ENCODE results near the gene C9orf50.
A peak's percentile ranks its signal among the peaks of the same experiment; 100 is the strongest.
"Not testable (repeated sequence)": the region's sequence is repeated elsewhere in the genome, so short reads cannot be mapped to it uniquely, and the experiment has no call there.

Gene C9orf50

DNA sequence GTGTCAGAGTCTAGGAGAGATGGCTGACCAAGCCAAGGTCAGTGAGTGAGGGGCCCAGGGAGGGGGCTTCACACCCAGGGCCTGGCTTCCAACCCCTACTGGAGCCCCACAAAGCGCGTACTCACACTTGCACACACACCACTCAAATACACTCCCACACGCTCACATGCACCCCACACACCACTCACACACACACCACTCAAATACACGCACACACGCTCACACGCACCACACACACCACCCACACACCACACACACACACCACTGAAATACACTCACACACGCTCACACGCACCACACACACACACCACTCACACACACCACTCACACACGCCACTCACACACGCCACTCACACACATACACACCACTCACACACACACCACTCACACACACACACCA is 26.7 kb upstream of the C9orf50 start:
- no peak for DNase-seq

DNA sequence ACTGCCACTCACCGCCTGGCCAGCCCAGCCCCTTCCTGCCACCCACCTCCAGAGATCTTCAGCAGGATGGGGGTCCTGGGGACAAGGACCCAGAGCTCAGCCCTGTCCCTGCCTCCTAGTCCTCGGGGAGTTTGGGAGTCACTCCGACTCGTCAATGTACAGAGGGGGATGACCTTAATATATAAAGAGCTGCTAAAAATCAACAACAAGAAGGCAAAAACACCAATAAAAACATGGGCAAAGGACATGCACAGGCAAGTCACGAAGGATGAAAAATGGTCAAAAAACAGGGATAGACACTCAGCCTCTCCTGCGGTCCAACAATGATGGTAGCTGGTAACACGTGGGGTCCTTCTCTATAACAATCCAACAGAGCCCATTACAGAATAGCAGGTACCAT is 25.8 kb upstream of the C9orf50 start:
- no peak for DNase-seq

DNA sequence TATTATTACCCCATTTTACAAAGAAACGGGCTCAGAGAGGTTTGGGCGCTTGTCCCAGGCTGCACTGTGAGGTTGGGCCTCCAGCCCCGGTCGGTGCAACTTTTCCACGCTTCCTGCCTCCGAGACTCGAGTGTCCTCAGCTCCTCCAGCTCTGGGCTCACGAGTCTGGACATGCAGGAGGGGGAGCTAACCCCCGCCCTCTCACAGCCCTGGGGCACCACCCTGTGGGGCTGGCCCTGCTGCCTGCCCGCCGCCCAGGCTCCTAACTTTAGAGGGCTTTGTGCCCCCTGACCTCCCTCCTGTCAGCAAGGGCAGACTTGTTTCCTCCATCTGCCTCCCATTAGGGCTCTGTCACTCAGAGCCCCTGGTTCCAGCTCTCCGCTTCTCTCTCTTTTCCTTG is 25.4 kb upstream of the C9orf50 start:
- no peak for DNase-seq

DNA sequence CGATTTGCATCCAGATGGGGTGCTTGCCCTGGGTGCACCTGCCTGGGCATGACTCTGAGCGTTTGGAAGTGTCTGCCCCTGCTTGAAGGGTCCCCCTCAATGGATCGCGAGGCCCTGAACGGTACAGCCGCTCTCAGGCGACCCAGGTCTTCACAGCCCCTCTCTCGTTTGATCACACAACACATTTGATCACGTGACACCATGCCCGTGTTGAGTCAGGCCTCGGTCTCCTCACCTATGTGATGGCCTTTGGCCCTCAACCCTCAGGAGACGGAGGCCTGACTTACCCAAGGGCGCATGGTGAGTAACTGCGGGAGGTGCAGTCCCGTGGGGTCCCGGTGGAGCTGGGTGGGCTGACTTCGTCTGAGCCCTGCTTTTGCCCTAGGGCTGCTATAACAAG is 24.0 kb upstream of the C9orf50 start:
- no peak for DNase-seq

DNA sequence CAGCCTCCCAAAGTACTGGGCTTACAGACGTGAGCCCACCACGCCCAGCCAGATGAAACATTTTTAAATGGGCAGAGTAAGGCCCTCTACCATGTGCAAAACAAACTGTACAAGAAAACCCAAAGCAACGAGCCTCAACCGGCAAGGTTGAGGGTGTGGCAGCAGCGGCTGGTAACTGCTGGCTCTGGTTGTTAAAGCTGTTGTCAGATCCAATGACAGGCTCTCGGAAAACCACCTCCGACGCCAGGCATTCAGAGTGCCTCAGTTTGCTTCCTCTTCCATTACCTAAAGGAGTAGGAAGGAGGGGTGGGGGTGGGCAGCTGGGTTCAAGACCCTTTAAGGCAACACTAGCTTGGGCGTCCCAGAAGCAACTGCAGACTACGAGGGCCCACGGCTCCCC is 23.5 kb upstream of the C9orf50 start:
- DNase-seq: no peak

DNA sequence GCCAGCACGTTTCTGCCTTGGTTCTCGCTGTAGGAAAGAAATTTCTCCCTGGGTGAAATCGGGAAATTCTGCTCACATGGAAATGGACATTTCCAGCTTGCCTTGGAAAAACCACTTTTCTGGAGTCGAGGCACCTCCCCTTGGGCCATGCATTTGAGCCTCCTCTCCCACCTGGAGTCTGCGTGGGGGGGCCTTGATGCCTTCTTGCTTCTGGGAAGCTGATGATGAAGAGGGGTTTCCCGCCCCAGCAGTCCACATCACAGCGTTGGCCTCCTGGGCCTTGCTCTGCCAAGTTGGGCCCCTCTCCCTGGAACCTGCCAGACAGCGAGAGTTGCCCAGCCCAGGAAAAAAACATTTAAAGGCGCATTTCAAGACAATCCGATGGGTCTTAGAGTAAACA is 22.8 kb upstream of the C9orf50 start:
- DNase-seq: no peak

DNA sequence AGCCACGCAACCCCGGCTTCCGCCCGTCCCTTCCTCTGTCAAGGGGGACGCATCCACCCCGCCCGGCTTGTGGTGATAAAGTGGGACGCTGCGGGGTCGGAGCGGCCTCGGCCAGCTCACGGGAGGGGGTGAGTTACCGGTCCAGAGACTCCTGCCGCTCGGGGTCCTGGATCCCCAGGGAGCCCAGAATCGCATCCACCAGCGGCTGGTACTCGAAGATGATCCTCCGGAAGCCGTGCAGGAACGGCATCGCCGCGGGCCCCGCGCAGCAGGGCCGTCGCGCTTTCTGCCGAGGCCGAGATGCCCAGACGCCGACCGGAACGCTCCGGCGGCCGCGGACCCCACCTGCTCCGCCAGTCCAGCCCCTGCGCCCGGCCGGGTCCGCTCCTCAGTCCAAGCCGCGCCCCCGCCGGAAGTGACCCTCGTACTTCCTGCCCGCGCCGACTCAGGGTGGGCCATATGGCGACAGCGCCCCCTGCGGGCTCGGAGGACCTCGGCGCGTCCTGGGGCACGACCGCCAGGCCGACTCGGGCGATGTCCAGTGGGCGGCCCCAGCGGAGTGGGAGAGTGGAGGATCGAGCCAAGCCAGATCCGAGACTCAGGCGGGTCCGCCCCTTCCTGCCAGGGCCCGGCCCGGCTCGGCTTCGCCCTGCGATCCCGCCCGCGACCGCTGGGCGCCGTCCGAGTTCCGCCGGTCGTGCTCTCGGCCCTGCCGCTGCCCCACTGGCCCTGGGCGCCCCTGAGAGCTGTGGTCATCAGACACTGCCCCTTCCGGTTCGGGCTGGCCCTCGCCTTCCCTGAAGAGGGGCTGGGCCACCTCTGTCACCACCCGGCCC is 21.1 kb upstream of the C9orf50 start, which contains the start of gene ASB6:
Gene ASB6 (minus strand): TSS at position 402 of the 836 bp plus-strand sequence. CDS start 152 bp downstream, at position 250.
- DNase-seq: peak; percentile 96

DNA sequence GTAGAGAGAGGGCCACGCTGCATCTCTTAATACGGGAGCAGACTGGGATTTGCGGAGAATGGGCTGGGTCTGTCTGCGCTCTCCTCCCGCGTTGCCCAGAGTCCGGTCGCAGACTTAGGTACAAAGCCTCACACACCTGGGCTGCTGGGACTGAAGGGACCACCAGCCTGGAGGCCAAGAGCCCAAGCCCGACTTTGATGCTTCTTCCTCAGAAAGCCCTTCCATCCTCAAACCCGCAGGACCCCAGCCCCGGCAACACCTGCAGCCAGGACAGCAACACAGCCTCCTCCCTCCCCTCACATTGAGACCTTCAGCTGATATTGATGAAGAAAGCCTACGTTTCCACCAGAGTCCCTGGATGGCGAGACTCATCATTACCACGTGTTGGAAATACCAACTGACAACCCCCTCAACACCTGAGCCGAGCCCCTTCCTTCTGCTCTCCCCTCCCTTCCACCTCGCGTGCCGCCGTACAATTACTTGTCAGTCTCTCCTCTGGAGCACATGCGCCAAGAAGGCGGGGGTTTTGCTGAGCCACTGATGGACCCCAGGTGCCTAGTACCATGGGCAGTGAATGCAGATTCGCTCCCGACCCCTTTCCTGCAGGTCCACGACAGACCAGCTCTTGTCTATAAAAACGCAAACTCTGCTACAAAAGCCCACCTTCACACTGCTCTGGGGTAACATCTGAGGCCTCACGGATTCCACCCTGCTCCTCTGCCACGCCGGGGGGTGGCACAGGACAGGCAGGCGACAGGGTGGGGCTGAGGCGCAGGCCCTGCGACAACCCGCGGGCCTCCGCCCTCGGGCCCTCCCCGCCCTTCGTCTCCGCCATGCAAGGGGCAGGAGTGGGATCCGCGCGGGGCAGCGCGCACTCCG is 20.2 kb upstream of the C9orf50 start:
- DNase-seq: no peak

DNA sequence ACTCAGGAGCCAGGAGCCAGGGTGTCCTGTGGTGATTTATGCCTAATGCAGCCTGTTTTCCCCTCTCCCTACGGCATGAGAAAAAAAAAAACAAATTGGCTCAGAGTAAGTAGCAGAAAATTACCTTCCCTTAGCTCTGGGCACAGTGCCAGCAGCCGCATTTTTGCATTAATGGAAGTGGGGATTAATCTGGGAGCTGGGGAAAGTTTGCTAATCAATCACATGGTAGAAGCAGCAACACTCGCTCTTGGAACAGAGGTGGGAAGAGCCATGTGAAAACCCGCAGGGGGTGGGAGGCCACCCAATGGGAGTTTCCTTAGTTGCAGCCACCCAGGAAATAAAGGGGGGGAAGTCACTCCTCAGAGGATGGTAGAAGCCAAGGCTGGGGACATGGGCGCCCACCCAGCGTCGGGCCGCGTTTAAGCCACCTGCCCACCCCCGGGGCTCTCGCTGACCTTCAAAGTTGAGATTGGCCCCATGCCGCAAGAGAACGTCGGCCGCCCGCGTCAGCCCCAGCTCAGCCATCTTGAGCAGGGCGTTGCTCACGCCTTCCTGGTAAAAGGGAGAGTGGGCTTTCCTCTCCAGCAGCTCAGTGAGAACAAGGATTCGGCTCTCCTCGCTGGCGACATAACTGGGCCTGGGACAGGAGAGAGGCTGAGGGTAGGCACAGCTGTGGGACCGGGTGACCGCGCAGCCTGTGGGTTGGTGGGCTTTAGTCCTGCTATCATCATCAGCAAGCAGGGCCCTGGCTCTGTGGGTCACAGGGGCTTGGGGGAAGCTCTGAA is 19.4 kb upstream of the C9orf50 start:
- DNase-seq: no peak

DNA sequence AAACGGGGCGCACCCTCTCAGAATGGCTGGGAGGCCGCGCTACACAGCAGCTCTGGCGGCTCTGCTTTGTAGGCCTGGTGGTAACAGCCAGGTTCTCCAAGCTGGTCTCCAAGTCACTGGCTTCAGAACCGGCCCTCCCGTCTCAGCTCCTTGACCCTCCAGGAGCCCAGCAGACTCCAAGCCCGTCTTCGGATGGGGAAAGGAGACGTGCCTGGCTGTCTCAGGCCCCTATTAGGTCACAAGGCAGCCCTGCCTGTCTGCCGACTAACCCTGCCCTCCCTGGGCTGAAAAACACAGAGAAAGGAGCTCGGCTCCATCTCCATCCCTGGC is 18.8 kb upstream of the C9orf50 start:
- no peak for DNase-seq

DNA sequence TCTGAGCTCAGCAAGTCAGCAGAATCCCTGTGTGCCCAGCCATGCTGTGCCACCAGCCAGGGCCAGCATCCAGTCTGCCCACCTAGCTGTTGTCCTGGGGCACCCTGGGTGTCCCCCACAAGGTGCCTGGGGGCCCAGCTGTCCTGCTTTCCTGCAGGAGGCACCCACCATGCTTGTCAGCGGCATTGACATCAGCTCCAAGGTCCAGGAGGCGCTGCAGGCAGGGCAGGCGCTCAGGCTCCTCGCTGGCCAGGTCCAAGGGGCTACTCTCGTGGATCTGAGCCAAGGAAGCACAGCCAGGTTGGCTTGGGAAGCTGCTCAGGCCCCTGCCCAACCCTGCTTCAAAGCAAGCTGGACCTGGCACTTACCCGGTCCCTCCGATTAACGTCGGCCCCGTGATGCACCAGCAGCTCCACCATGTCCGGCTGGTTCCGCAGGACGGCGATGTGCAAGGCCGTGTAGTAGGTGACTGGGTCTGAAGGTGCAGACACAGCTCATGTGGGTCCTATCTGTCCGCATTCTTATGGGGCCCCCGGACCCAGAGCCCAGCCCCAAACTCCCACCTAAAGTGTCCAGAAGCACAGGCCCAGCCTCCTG is 18.2 kb upstream of the C9orf50 start:
- no peak for DNase-seq

DNA sequence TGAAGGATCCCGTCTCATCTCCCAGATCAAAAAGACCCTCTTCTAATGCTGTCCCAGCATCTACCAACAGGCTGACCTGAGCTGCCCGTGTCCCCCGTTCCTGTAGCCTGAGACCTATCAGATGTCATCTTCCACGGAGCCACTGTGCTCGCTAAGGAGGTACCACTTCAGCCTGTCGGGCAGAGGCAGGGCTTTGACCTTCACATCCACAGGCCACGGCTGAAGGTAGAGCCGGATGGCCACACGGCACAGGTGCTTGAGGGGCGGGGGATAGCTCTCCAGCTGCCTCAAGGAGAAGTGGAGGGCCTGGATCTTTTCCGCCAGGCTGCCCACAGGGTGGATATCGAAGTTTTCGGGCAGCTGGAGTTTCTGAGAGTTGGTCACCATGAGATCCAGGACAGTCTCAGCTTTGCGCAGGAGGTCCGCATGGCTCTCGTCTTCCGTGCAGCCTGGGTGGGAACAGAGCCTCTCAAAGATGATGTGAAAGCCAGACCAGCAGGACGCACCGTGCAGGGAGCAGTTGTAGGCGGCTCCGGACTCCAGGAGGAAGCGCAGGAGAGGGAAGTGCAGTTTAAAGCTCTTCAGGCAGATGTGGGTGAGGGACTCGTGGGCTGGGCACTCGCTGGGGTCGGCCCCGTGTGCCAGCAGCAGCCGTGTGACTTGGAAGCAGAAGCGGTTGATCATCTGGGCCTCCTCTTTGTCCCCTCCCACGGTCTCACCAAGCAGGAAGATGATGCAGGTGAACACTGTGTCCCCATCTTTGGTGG is 17.0 kb upstream of the C9orf50 start:
- DNase-seq: no peak

DNA sequence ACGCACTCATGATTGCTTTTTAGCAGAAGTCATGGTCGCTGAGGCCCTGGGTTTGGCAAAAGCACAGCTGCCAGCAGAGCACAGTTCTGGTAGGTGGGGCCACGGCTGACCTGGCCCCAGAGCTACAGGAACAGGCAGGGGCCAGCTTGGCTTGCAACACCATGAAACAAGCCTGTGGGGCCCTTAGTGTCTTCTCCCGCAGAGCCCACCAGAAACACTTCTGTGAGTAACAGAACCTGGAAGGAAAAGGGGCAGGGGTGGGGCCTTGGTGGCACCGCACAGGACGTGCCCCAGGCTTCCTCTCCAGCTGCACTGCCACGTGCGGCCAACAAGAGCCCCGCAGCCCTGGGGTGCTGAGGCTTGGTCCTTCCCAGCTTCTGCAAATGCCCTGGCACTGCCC is 16.2 kb upstream of the C9orf50 start:
- no peak for DNase-seq

DNA sequence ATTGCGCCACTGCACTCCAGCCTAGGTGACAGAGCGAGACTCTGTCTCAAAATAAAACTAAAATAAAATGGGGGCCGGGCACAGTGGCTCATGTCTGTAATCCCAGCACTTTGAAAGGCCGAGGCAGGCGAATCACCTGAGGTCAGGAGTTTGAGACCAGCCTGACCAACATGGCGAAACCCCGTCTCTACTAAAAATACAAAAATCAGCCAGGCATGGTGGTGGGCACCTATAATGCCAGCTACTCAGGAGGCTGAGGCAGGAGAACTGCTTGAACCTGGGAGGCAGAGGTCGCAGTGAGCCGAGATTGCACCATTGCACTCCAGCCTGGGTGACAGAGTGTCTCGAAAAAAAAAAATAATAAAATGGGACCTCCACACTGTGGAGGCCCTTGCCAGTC is 15.4 kb upstream of the C9orf50 start:
- not testable (repeated sequence) for DNase-seq

DNA sequence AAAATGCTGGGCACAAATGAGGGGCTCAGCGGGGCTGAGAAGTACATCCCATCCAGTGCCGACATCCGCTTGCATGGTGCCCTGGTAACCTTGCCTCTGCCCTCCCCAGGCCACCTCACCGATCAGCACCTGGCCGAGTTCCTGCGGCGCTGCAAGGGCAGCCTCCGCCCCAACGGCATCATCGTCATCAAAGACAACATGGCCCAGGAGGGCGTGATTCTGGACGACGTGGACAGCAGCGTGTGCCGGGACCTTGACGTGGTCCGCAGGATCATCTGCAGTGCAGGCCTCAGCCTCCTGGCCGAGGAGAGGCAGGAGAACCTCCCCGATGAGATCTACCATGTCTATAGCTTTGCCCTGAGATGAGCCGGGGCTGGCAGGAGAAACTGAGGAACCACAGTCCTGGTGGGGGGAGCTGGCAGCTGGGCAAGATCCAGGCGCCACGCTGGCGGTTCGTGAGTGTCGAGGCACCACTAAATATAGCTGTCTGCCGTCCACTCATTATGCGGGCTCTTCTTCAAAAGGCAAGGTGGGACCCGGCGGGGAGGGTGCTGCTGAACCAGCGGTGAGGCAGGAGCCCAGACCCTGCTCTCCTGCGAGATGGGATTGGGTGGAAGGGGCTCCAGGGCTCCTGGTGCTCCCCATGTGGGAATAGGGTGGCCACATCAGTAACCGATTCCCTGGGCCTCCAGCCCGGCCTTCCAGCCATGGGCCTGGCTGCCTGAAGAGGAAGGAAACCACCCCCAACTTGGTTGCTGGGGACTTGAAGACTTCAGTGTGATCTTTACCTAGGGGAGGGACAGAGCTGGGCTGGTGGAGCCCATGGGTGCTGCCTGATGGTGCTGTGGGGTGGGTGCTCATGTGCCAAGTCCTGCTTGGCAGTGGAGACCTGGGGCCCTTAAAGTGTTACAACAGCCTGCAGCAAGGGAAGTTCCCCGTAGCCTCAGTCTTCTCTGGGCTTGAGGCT is 14.5 kb upstream of the C9orf50 start:
- no peak for DNase-seq

DNA sequence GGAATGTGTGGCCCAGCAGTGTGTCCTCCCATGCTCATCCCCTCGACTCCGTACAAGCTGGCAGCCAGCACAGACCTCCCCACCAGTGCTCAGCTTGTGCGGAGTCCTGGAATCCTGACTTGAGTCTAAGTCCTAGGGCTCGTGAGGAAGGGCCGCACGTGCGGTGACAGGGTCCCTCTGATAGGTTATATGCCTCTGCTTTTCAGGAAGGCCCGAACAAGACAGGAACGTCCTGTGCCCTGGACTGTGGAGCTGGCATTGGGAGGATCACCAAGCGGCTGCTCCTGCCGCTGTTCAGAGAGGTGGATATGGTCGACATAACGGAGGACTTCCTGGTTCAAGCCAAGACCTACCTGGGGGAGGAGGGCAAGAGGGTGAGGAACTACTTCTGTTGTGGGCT is 12.9 kb upstream of the C9orf50 start:
- DNase-seq: no peak

DNA sequence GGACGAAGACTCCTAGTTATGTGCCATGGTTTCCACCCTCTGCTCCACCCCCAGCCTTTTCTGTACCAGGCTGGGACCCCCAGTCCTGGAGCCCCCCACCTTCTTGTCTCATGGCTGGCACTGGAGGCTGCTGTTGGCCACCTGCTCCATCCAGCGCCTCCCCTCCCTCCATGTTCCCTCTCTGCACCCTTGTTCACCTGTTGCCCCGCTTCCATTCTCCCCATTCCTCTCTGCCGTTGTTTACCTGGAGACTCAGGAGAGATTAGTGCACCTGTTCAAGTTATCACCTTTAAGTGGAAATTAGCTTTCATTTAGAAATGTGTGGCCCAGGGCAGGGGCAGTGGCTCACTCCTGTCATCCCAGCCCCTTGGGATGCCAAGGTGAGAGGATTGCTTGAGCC is 12.3 kb upstream of the C9orf50 start:
- no peak for DNase-seq

DNA sequence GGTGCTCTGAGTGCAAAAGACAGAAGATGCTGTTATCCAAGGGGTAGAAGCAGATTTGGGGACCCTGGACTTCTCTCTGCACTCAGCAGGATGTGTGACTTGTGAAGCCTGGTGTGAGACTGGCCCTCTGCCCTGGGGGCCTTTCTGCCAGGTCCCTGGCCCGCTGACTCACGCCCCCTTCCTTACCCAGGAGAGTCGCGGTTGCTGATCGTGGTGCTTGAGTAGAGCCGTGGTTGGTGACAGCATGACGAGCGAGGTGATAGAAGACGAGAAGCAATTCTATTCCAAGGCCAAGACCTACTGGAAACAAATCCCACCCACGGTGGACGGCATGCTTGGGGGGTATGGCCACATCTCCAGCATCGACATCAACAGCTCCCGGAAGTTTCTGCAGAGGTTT is 11.6 kb upstream of the C9orf50 start:
- no peak for DNase-seq

DNA sequence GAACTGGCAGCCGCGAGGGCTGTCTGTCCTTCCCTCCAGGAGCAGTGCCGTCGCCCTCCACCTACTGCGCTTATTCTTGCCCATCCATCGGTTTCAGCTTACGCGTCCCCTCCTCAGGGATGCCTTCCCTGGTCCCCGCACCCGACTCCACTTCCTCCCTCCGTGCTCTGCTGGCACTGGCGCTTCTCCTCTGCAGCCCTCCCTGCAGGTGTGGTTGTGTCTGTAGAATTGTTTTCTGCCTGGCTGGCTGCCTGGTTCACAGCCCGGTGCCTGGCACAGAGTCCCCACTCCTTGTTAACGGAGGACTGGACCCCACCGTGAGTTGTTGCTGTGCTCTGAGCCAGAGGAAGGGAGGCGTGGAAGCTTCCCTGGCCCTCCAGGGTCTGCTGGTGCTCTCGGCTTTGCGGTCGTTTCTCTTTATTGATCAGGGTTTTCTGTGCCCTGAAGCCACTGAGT is 10.8 kb upstream of the C9orf50 start:
- DNase-seq: no peak

DNA sequence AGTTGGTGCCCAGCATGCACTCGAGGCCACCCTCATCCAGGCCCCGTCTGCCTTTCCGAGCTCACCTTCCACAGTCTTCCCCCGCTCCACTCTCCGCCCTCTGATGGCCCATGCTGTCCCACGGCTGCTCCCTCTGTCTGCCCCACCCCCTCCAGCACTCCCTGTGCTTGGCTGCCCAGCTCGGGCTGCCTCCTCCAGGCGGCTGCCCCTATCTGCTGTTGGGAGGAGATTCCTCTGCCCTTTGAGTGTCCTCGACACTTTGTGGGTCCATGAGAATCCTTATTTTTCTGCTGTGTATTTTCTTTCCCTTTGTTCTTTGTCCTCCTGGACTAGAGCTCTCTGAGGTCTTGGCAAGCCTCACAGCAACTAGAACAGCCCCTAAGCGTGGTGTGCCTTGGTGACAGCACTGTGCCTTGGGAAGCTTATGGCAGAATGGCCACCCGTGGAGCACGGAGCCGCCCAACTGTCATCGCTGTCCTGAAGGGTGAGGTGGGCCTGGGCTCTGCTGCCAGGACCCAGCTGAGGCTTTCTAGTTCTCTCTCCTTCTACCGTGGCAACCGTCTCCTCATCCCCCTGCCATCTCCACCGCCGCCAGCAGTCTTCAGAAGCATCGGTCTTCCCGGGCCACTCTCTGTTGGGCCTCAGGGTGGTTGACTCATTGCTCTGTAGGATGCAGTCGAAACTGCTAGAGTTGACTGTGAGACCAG is 10.2 kb upstream of the C9orf50 start:
- DNase-seq: no peak
